Effector memory CD4-positive, alpha-beta T cell (primary cell): ENCODE results near the gene RCAN3.
"Not testable (repeated sequence)": the region's sequence is repeated elsewhere in the genome, so short reads cannot be mapped to it uniquely, and the experiment has no call there.

ENCODE experiments used
- DNase-seq, 3 donors: peaks; one replicate each; pipeline ENCODE4 v3.0.0-alpha.2; 2020
- H3K27ac ChIP-seq: 2 replicates; pipeline ENCODE4 v1.7.0; 2013; ENCODE audit warnings: mild to moderate bottlenecking, low read length, moderate library complexity; ENCODE audit not compliant: insufficient read depth, poor library complexity, severe bottlenecking
- H3K27me3 ChIP-seq: replicated peaks from 2 replicates; pipeline ENCODE4 v1.7.0; 2013; ENCODE audit warnings: mild to moderate bottlenecking, low read length; ENCODE audit not compliant: insufficient read depth, control insufficient read depth, poor library complexity, severe bottlenecking
- H3K36me3 ChIP-seq: 2 replicates; pipeline ENCODE4 v1.7.0; 2013; ENCODE audit warnings: mild to moderate bottlenecking, low read length, moderate library complexity; ENCODE audit not compliant: control insufficient read depth, insufficient read depth
- H3K4me1 ChIP-seq: 2 replicates; pipeline ENCODE4 v1.7.0; 2013; ENCODE audit warnings: low read length, mild to moderate bottlenecking; ENCODE audit not compliant: control insufficient read depth, insufficient read depth, poor library complexity, severe bottlenecking
- H3K4me3 ChIP-seq: 2 replicates; pipeline ENCODE4 v1.7.0; 2013; ENCODE audit warnings: low read length, low read depth, mild to moderate bottlenecking; ENCODE audit not compliant: insufficient read depth, poor library complexity, severe bottlenecking
- H3K9me3 ChIP-seq: 2 replicates; pipeline ENCODE4 v1.7.0; 2013; ENCODE audit warnings: mild to moderate bottlenecking, low read length, moderate library complexity; ENCODE audit not compliant: control insufficient read depth

The RCAN3 gene

DNA sequence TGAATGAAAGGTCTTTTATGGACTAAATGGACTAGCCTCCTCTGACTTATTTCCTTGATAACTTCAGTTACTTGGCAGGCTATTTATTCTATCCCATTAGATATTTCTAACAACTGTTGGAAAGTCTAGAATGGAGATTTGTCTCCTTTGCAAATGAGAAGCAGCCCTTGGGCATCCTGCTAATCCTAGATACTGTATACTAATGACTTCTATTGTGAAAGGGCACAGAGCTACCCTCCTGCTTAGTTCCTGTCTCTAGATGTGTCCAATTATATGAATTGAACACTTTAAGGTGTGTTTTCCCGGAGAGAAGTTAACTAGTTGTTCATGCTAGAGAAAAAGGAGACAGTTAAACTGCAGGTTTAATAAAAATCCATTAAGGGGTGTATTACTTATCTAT lies 43.0 kb downstream of the RCAN3 start:
- no peak for DNase-seq
- Histone ChIP-seq H3K27ac (no peak overlapping the region), H3K9me3 (no peaks in the 10 kb centered on the region)

DNA sequence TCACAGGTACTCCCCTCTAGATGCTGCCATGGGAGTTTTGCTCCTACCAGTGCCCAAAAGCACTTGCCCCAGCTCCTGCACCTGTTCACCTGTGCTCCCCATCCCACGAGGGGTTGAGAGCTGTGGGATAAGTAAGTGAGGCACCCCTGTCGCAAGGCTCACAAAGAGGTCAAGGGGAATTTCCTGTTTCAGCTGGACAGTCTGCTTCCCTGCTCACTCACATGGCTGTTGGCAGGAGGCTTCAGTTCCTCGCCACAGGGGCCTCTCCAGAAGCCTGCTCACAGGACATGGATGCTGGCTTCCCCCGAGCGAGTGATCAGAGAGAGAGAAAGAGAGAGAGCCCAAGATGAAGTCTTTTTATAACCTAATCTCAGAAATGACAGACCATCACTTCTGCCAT lies 44.6 kb downstream of the RCAN3 start:
- peaks cover 11% of the 10 kb centered on the region for H3K4me1 ChIP-seq
- no peaks in the 10 kb centered on the region for H3K9me3 ChIP-seq
- H3K4me3 ChIP-seq: no peak overlapping the region
- no peak for DNase-seq
- no peaks in the 10 kb centered on the region for H3K36me3 ChIP-seq
- no peaks in the 10 kb centered on the region for H3K27me3 ChIP-seq
- no peak overlapping the region for H3K27ac ChIP-seq

More for the DNA sequence above, 43.0 kb downstream of the RCAN3 start:
- Histone ChIP-seq H3K4me3 (no peak overlapping the region), H3K4me1 (peaks cover 21% of the 10 kb centered on the region), H3K36me3 (no peaks in the 10 kb centered on the region), H3K27me3 (no peaks in the 10 kb centered on the region)

DNA sequence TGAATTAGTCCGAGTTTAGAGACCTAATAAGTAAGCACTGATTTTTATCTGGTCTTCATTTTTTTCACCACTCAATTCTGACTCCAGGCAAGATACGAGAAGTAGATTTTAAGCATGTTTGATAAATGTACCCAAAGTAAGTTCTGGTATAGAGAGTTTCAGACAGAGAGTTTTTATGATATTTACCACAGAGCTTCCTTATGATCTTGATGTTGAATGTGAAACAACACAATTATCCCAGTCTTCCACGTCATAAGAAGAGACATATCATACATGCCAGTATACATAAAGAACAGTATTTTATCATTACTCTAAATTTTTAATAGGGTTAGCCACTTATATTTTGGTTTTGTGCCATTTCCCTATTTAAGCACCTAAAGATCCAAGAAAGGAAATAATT lies 45.4 kb downstream of the RCAN3 start:
- Histone ChIP-seq H3K36me3 (no peaks in the 10 kb centered on the region), H3K9me3 (no peaks in the 10 kb centered on the region), H3K4me3 (no peak overlapping the region), H3K27ac (no peak overlapping the region), H3K27me3 (no peaks in the 10 kb centered on the region), H3K4me1 (peaks cover 11% of the 10 kb centered on the region)
- DNase-seq: no peak

DNA sequence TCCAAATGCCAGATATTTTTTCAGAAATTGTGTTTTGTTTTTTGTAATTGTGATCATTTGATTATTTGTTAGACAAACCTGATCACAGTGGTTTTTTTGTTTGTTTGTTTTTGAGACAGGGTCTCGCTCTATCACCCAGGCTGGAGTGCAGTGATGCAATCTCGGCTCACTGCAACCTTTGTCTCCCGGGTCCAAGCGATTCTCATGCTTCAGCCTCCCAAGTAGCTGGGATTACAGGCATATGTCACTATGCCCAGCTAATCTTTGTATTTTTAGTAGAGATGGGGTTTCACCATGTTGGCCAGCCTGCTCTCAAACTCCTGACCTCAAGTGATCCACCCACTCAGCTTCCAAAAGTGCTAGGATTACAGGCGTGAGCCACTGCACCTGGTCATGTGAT lies 46.6 kb downstream of the RCAN3 start:
- H3K27me3 ChIP-seq, H3K9me3 ChIP-seq, H3K27ac ChIP-seq, H3K4me3 ChIP-seq, H3K36me3 ChIP-seq, DNase-seq: not testable (repeated sequence)
- H3K4me1 ChIP-seq: peaks cover 11% of the 10 kb centered on the region

DNA sequence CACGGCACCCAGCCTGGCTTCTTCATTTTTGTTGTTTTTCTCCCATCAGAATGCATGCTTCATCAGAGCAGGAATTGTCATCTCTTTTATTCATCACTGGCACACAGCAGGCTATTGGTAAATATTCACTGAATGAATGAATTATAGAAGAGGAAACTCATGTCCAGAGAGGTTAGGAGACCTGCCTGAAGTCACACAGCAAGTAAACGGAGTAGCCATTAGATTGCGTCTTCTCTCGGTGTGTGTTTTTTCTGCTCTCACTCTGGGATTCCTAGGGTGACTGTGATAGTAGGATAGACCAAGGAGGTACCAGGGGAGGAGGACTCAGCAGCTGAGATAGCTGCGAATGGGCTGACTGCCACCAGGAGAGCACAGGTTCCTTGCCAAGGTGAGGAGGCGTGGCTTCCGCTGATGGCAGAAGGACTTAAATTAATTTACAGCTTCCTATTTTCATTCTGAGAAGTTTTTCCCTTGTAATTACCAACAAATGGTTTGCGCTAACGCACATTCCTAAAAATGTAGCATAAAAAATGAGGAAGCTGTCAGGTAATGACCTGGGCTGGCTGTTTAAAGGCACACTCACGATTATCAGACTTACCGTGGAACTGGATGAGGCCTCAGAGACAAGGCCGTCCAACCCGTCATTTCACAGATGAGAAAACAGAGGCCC lies 48.8 kb downstream of the RCAN3 start:
- no peaks in the 10 kb centered on the region for H3K9me3 ChIP-seq
- no peak overlapping the region for H3K27ac ChIP-seq
- peaks cover 6% of the 10 kb centered on the region for H3K27me3 ChIP-seq
- no peak for DNase-seq
- peaks cover 9% of the 10 kb centered on the region for H3K4me1 ChIP-seq
- H3K4me3 ChIP-seq: no peak overlapping the region
- no peaks in the 10 kb centered on the region for H3K36me3 ChIP-seq

DNA sequence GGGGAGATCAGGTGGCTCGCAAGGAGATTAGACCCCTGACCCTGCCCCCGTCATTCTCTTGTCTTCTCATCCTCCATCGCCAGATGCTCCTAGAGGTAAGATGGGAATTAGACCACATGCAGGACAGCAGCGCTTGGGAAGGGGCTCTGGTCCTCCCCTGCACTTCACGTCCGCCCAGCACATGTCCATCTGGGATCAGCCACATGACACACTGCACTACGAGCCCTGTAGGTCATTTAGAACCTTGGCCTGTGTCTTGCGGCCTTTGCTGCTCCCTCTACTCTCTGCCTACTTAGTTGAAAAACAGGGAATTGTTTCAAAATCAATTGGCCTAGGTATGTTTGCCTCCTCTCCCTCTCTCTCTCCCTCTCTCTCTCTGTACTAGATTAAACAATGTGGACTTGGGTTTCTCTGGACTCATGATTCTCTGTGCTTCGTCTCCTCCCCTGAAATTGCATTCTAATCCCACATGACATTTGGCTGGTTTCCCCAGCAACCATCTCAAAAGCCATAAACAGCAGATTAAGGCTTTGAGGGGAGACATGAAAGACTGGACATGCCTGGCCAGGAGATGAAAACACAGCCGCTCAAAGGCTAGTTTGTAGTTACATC lies 49.4 kb downstream of the RCAN3 start:
- Histone ChIP-seq H3K4me3 (no peak overlapping the region), H3K27me3 (peaks cover 6% of the 10 kb centered on the region), H3K27ac (no peak overlapping the region), H3K36me3 (no peaks in the 10 kb centered on the region), H3K9me3 (no peaks in the 10 kb centered on the region), H3K4me1 (peaks cover 12% of the 10 kb centered on the region)
- DNase-seq: no peak

DNA sequence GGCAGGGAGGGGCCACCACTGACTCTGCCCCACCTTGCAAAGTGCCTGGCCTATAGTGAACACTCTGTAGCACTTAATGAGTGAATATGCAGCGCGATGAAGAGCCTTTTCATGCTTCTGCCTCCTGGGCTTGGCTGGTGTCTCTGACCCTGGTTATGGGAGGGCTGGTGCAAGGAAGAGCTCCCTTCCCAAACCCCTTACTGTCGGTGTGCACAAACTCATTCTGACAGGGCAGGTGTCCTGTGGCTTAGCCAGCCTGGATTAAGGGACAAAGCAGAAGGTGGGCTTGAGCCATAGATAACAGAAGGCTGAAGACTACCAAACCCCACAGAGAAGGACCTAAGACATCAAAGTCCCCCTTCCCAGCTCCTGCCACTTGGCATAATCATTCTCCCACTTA lies 51.3 kb downstream of the RCAN3 start:
- peaks cover 6% of the 10 kb centered on the region for H3K27me3 ChIP-seq
- no peak overlapping the region for H3K27ac ChIP-seq
- H3K9me3 ChIP-seq: no peaks in the 10 kb centered on the region
- H3K4me1 ChIP-seq: peaks cover 12% of the 10 kb centered on the region
- no peaks in the 10 kb centered on the region for H3K36me3 ChIP-seq
- H3K4me3 ChIP-seq: no peak overlapping the region
- DNase-seq: no peak

DNA sequence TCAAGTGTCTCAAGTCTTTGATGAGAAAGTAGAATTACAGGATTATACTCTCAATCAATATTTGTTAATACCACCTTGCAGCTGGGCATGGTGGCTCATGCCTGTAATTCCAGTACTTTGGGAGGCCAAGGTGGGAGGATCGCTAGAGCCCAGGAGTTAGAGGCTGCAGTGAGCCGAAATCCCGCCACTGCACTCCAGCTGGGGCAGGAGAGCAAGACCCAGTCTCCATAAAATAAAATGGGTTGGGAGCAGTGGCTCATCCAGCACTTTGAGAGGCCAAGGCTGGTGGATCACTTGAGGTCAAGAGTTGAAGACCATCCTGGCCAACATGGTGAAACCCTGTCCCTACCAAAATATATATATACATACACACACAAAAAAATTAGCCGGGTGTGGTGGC lies 52.1 kb downstream of the RCAN3 start:
- H3K4me1 ChIP-seq: peaks cover 12% of the 10 kb centered on the region
- no peaks in the 10 kb centered on the region for H3K36me3 ChIP-seq
- peaks cover 6% of the 10 kb centered on the region for H3K27me3 ChIP-seq
- H3K9me3 ChIP-seq: no peaks in the 10 kb centered on the region
- H3K27ac ChIP-seq: no peak overlapping the region
- DNase-seq: no peak
- no peak overlapping the region for H3K4me3 ChIP-seq

DNA sequence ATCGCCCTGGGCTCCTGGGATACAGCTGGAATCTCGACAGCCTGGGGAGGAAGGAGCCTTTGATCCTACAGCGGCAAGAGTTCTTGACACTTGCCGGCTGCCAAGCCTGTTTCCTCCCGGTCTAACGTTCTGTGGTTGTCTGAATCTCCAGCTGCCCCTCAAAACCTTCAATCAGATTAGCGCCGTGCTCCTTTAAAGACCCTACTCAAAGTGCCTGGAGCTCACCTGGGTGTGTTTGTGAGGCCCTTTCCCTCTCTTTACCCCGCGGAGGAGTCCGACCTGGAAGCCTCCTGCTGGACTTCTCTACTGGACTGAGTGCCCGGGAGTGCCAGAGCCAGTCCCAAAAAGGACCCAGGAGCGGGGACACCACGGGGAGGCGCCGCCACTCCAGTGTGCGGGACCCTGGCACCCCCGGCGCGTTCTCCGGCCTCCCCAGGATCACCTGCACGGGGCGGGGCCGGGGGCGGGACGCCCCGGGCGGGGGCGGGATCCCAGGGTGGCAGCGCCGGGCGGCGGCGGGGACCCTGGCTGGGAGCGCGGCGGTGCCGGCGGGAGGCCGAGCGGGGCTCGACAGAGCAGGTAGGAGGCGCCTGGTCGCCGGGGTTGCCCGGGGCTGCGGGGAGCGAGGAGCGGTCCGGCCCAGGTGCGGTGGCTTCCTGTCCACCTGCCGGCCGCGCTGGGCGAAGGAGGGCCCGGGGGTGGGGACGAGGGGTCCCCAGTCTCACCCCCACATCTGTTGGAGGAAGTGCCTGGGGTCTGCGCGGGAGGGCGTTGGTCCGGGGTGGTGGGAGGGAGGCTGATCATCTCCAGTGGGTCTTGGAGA lies 53.2 kb downstream of the RCAN3 start, which contains the start of gene NCMAP:
Gene NCMAP, plus strand, starts transcription at position 497 of the 823 bp plus-strand sequence. CDS start 39,344 bp downstream, outside the sequence.
- peak within 1 kb of the TSS; percentile 18 for H3K27ac ChIP-seq
- peak; percentile 27 to 46 (median 43) for DNase-seq
- H3K36me3 ChIP-seq: no peaks in the 10 kb centered on the region
- peaks cover 12% of the 10 kb centered on the region for H3K4me1 ChIP-seq
- peak within 1 kb of the TSS; percentile 49 for H3K4me3 ChIP-seq
- no peaks in the 10 kb centered on the region for H3K9me3 ChIP-seq
- peaks cover 6% of the 10 kb centered on the region for H3K27me3 ChIP-seq

DNA sequence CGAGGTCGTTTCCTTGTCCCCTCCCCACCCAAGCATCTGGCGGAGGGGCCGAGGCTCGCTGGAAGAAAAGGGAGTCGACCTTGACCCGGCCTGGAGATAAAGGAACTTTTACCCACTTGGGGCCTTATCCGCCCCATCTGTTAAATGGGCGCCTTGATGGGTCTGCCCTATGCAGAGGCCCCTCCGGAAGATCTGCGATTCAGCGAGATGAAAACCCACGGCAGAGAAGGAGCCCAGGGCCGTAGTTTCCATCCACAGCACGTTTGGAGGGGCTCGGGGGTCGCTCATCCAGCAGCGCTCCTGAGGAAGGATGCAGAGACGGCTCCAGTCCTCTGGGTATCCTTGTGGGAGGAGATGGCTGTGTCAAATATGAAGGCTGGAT lies 53.8 kb downstream of the RCAN3 start:
- Histone ChIP-seq H3K36me3 (no peaks in the 10 kb centered on the region), H3K9me3 (no peaks in the 10 kb centered on the region), H3K27ac (peak overlapping the region; percentile 18), H3K27me3 (peaks cover 6% of the 10 kb centered on the region), H3K4me3 (peak overlapping the region; percentile 49), H3K4me1 (peaks cover 12% of the 10 kb centered on the region)
- no peak for DNase-seq
